Dendritic cell treated with granulocyte-macrophage colony-stimulating factor and Interleukin-4, amounts not matched to agents 40 ng/mL and 50 ng/mL, for 4 days (primary cell): Measurements from ENCODE around the gene ATP2B2.

Experiments
- H3K27ac Mint-ChIP-seq: one replicate; pipeline ENCODE4 v1.8.0; 2022; ENCODE audit warnings: mild to moderate bottlenecking, mixed read lengths
- H3K27me3 Mint-ChIP-seq: one replicate; pipeline ENCODE4 v1.8.0; 2022; ENCODE audit warnings: mild to moderate bottlenecking, mixed read lengths
- H3K36me3 Mint-ChIP-seq: one replicate; pipeline ENCODE4 v1.8.0; 2022; ENCODE audit warnings: low read depth, mixed read lengths
- H3K4me1 Mint-ChIP-seq: one replicate; pipeline ENCODE4 v1.8.0; 2022; ENCODE audit warnings: low read depth, mixed read lengths
- H3K4me3 Mint-ChIP-seq: one replicate; pipeline ENCODE4 v1.8.0; 2022; ENCODE audit warnings: mild to moderate bottlenecking, moderate library complexity, mixed read lengths
- H3K9me3 Mint-ChIP-seq: one replicate; pipeline ENCODE4 v1.8.0; 2022; ENCODE audit warnings: mixed read lengths
- intact Hi-C: fragments of 100-400 bp; cut with micrococcal nuclease; formaldehyde crosslinking; loops from one replicate; pipeline ENCODE4 v1.15.0; 2022

The ATP2B2 gene

DNA sequence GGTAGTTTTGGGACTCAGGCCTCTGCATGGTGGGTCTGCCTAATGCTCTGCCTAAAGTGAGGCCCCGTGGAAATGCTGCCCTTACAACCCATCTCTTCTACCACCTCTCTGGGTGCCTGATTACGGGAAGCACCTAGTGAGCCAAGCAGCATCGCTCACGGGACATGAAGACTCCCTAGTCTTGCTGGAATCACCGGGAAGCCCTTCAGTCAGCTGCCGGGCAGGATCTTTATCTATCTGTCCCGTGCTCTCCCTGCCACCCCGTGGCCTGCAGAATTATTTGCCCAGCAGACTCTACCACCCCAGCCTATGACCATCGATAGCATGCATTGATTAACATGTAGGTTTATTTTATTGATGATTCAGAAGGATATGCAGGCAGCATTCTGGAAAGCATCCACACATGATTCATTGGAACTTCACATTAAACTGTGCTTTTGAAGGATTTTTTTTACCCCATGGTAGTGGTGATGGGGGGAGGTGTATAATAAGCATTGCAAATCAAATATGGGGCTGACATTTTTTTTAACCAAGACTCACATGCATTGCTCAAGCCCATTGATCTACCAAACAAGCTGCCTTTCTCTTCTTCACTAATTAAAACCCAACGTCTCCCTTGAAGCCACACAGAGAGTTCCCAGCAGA, 63.1 kb downstream of the ATP2B2 start:
- Mint-ChIP-seq H3K27ac (no peak overlapping the region), H3K36me3 (no peaks in the 10 kb centered on the region), H3K4me1 (peaks cover 11% of the 10 kb centered on the region), H3K4me3 (no peak overlapping the region), H3K27me3 (peaks cover 11% of the 10 kb centered on the region), H3K9me3 (no peaks in the 10 kb centered on the region)
- intact Hi-C loops = no loop called here

- Mint-ChIP-seq H3K4me1 (peaks cover 13% of the 10 kb centered on the region), H3K9me3 (no peaks in the 10 kb centered on the region), H3K27me3 (peaks cover 9% of the 10 kb centered on the region), H3K36me3 (no peaks in the 10 kb centered on the region), H3K27ac (no peak overlapping the region), H3K4me3 (no peak overlapping the region)
- intact Hi-C loops = no loop called here
These were observed 64.7 kb downstream of the ATP2B2 start for GRCh38 chr3:10440684-10441083.

DNA sequence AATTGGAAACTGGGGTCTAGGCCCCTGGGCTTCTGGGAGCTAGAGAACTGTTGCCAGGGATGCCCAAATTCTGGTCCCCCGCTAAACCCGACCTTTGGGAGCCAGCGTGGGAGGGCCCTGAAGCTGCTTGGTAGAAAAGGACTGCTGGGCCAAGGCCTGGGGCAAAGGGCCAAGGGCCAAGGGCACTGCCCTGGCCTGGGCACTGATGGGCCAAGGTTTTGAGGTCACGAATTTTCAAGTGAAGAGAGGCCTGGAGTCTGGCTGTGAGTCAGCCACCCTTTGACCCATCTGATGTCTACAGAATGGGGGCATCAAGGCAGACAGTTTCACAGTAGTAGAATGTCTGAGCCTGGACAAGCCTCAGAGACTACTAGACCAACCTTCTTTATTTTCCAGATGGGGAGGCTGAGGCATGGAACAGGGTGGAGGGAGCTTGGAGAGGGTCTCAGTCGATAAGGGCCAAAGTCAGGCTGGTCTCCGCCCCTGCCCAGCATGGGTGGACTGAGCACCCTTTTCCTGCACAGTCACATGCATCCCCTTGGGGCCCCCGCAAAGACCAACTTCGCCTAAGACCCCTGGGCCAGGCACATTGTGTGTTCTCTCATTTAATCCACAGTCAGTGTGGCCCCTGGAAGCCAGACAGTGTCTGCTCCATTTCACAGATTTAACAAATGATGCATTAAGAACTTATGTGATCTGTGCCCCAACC, 66.3 kb downstream of the ATP2B2 start:
- no peaks in the 10 kb centered on the region for H3K9me3 Mint-ChIP-seq
- intact Hi-C loops = no loop called here

GRCh38 chr3:10437995-10438901, 67.1 kb downstream of the ATP2B2 start:
- Mint-ChIP-seq H3K4me3 (no peak overlapping the region), H3K36me3 (no peaks in the 10 kb centered on the region), H3K27ac (no peak overlapping the region), H3K4me1 (peaks cover 9% of the 10 kb centered on the region), H3K9me3 (no peaks in the 10 kb centered on the region), H3K27me3 (peaks cover 2% of the 10 kb centered on the region)
- intact Hi-C loops = no loop called here

More for the DNA sequence above, 66.3 kb downstream of the ATP2B2 start:
- Mint-ChIP-seq H3K4me1 (peaks cover 13% of the 10 kb centered on the region), H3K4me3 (no peak overlapping the region), H3K27me3 (peaks cover 2% of the 10 kb centered on the region), H3K36me3 (no peaks in the 10 kb centered on the region), H3K27ac (no peak overlapping the region)

- H3K36me3 Mint-ChIP-seq = no peaks in the 10 kb centered on the region
- intact Hi-C loops = no loop called here
- H3K4me3 Mint-ChIP-seq = no peak overlapping the region
These were observed 68.0 kb downstream of the ATP2B2 start for GRCh38 chr3:10437272-10437994.

DNA sequence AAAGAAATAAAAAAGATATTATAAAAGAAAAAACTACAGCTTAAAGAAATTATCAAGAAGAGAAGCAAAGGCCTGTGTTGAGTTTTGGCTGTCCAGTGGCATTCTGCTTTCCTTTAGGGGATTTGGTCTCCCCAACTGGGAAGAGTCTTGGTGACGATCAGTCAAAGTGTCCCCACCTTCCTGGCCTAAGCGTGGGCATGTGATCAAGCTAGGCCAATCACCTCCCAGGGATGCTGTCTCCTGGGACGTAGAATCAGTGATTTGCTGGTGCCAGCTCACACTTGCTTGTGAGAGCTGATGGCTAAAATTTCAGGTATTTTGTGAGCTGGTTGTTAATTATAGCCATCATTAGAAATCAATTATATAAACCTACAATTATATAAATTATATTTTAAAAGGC, 69.5 kb downstream of the ATP2B2 start:
- Mint-ChIP-seq H3K27me3 (peaks cover 4% of the 10 kb centered on the region), H3K9me3 (no peaks in the 10 kb centered on the region), H3K36me3 (no peaks in the 10 kb centered on the region), H3K4me1 (peaks cover 7% of the 10 kb centered on the region), H3K27ac (no peak overlapping the region), H3K4me3 (no peak overlapping the region)
- intact Hi-C loops = no loop called here

More at GRCh38 chr3:10437272-10437994, 68.0 kb downstream of the ATP2B2 start:
- H3K4me1 Mint-ChIP-seq = peaks cover 7% of the 10 kb centered on the region
- H3K27me3 Mint-ChIP-seq = peaks cover 2% of the 10 kb centered on the region
- no peak overlapping the region for H3K27ac Mint-ChIP-seq
- no peaks in the 10 kb centered on the region for H3K9me3 Mint-ChIP-seq

- Mint-ChIP-seq H3K36me3 (no peaks in the 10 kb centered on the region), H3K27ac (no peak overlapping the region), H3K4me3 (no peak overlapping the region), H3K27me3 (peaks cover 6% of the 10 kb centered on the region), H3K9me3 (no peaks in the 10 kb centered on the region), H3K4me1 (peaks cover 7% of the 10 kb centered on the region)
- intact Hi-C loops = no loop called here
These were observed 70.4 kb downstream of the ATP2B2 start for GRCh38 chr3:10434938-10435336.

GRCh38 chr3:10434144-10434937, 71.0 kb downstream of the ATP2B2 start:
- peaks cover 7% of the 10 kb centered on the region for H3K4me1 Mint-ChIP-seq
- H3K27ac Mint-ChIP-seq = no peak overlapping the region
- intact Hi-C loops = no loop called here
- no peaks in the 10 kb centered on the region for H3K9me3 Mint-ChIP-seq
- no peak overlapping the region for H3K4me3 Mint-ChIP-seq
- H3K27me3 Mint-ChIP-seq = peaks cover 8% of the 10 kb centered on the region
- H3K36me3 Mint-ChIP-seq = no peaks in the 10 kb centered on the region

DNA sequence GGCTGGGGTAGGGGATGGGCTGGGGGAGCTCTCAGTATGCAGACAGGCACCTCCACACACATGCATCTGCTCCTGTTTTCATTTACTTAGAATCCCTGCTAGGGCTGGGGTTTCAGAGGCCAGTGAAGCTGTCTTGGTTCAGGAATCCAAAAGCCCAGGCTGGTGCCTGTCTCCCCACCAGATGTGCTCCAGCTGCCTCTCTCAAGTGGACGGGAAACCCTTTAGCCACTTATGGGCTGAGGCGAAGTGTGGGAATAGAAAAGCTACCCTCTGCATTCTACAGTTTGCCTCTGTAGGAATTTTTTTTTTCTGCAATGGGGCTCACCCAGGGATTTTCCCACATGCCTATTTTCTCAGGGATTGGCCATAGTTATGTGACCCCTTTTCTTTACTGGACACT, 72.5 kb downstream of the ATP2B2 start:
- peaks cover 15% of the 10 kb centered on the region for H3K27me3 Mint-ChIP-seq
- H3K27ac Mint-ChIP-seq = no peak overlapping the region
- no peaks in the 10 kb centered on the region for H3K9me3 Mint-ChIP-seq
- H3K4me3 Mint-ChIP-seq = no peak overlapping the region
- peaks cover 7% of the 10 kb centered on the region for H3K4me1 Mint-ChIP-seq
- no peaks in the 10 kb centered on the region for H3K36me3 Mint-ChIP-seq
- intact Hi-C loops = no loop called here

- H3K27me3 Mint-ChIP-seq = peaks cover 15% of the 10 kb centered on the region
- intact Hi-C loops = no loop called here
- H3K27ac Mint-ChIP-seq = no peak overlapping the region
- H3K4me1 Mint-ChIP-seq = peaks cover 2% of the 10 kb centered on the region
- no peaks in the 10 kb centered on the region for H3K36me3 Mint-ChIP-seq
- H3K9me3 Mint-ChIP-seq = no peaks in the 10 kb centered on the region
- H3K4me3 Mint-ChIP-seq = no peak overlapping the region
These were observed 73.1 kb downstream of the ATP2B2 start for GRCh38 chr3:10432156-10432845.

GRCh38 chr3:10430805-10431204, 74.6 kb downstream of the ATP2B2 start:
- Mint-ChIP-seq H3K4me1 (no peaks in the 10 kb centered on the region), H3K9me3 (no peaks in the 10 kb centered on the region), H3K36me3 (no peaks in the 10 kb centered on the region), H3K27me3 (peaks cover 16% of the 10 kb centered on the region), H3K27ac (no peak overlapping the region), H3K4me3 (no peak overlapping the region)
- intact Hi-C loops = no loop called here

GRCh38 chr3:10428406-10429091, 76.8 kb downstream of the ATP2B2 start:
- no peak overlapping the region for H3K4me3 Mint-ChIP-seq
- H3K27ac Mint-ChIP-seq = no peak overlapping the region
- H3K9me3 Mint-ChIP-seq = no peaks in the 10 kb centered on the region
- intact Hi-C loops = no loop called here
- H3K36me3 Mint-ChIP-seq = no peaks in the 10 kb centered on the region
- no peaks in the 10 kb centered on the region for H3K4me1 Mint-ChIP-seq
- H3K27me3 Mint-ChIP-seq = peaks cover 20% of the 10 kb centered on the region
